ENCODE results near the gene FRMD3.

Gene FRMD3

GRCh38 chr9:83336706-83337105, 201.5 kb downstream of the FRMD3 start:
- DNase-seq (ENCODE audit: low read depth in 2 of 2) = no peak

GRCh38 chr9:83334320-83334719, 203.9 kb downstream of the FRMD3 start:
- DNase-seq (ENCODE audit: low read depth in 2 of 2) = peak; percentile 45 to 72

GRCh38 chr9:83330207-83331196, 207.7 kb downstream of the FRMD3 start:
- no peak for DNase-seq (ENCODE audit: low read depth in 2 of 2)

GRCh38 chr9:83327750-83328622, 210.2 kb downstream of the FRMD3 start:
- DNase-seq (ENCODE audit: low read depth in 2 of 2) = no peak

GRCh38 chr9:83327323-83327722, 210.9 kb downstream of the FRMD3 start:
- no peak for DNase-seq (ENCODE audit: low read depth in 2 of 2)

- DNase-seq (ENCODE audit: low read depth in 2 of 2) = no peak
Measured at GRCh38 chr9:83323148-83323547, 215.1 kb downstream of the FRMD3 start.

- DNase-seq (ENCODE audit: low read depth in 2 of 2) = no peak
Measured at GRCh38 chr9:83322438-83322837, 215.8 kb downstream of the FRMD3 start.

- no peak for DNase-seq (ENCODE audit: low read depth in 2 of 2)
Measured at GRCh38 chr9:83317244-83317643, 221.0 kb downstream of the FRMD3 start.

GRCh38 chr9:83315649-83316048, 222.6 kb downstream of the FRMD3 start:
- DNase-seq (ENCODE audit: low read depth in 2 of 2) = no peak

GRCh38 chr9:83313781-83314180, 224.4 kb downstream of the FRMD3 start:
- DNase-seq (ENCODE audit: low read depth in 2 of 2) = no peak

- DNase-seq (ENCODE audit: low read depth in 2 of 2) = no peak
Measured at GRCh38 chr9:83312537-83312936, 225.7 kb downstream of the FRMD3 start.

- DNase-seq (ENCODE audit: low read depth in 2 of 2) = no peak
Measured at GRCh38 chr9:83307066-83307724, 231.0 kb downstream of the FRMD3 start.

GRCh38 chr9:83304686-83305085, 233.5 kb downstream of the FRMD3 start:
- DNase-seq (ENCODE audit: low read depth in 2 of 2) = no peak

GRCh38 chr9:83299571-83299970, 238.6 kb downstream of the FRMD3 start:
- no peak for DNase-seq (ENCODE audit: low read depth in 2 of 2)

- no peak for DNase-seq (ENCODE audit: low read depth in 2 of 2)
Measured at GRCh38 chr9:83299094-83299493, 239.1 kb downstream of the FRMD3 start.

GRCh38 chr9:83296123-83296522, 242.1 kb downstream of the FRMD3 start:
- DNase-seq (ENCODE audit: low read depth in 2 of 2) = no peak

- DNase-seq (ENCODE audit: low read depth in 2 of 2) = no peak
Measured at GRCh38 chr9:83294816-83295215, 243.4 kb downstream of the FRMD3 start.

- DNase-seq (ENCODE audit: low read depth in 2 of 2) = no peak
Measured at GRCh38 chr9:83291196-83291595, 247.0 kb downstream of the FRMD3 start.

- DNase-seq (ENCODE audit: low read depth in 2 of 2) = no peak
Measured at GRCh38 chr9:83290692-83291091, 247.5 kb downstream of the FRMD3 start.

- DNase-seq (ENCODE audit: low read depth in 2 of 2) = no peak
Measured at GRCh38 chr9:83287021-83287420, 251.2 kb downstream of the FRMD3 start.

GRCh38 chr9:83285445-83286225, 252.6 kb downstream of the FRMD3 start:
- DNase-seq (ENCODE audit: low read depth in 2 of 2) = no peak
